NCI-H2196 (cell line): ENCODE results near the gene OR8B3.

Experiments
- DNase-seq: peaks from one replicate; lab custom pipeline; 2025; ENCODE audit not compliant: unreplicated experiment; lab: John Stamatoyannopoulos, UW

Gene OR8B3

DNA sequence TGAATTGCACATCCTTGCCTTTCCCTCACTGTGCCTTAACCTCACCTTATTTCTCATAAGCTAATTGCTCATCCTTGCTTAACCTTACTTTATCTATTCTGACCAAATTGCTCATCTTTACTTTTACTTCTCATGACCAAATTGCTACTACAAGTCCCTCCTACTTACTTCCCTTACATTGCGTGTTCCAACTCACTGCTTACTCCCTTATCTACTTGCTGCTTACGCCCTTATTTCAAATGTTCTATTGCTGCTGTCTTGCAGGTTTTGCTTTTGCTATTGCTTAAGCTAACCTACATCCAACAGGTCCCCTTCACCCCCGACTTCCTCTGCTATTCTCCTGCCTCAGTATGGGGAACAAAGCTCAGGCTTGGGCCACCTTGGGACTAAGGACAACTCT is 22.5 kb downstream of the OR8B3 start:
- no peak for DNase-seq

DNA sequence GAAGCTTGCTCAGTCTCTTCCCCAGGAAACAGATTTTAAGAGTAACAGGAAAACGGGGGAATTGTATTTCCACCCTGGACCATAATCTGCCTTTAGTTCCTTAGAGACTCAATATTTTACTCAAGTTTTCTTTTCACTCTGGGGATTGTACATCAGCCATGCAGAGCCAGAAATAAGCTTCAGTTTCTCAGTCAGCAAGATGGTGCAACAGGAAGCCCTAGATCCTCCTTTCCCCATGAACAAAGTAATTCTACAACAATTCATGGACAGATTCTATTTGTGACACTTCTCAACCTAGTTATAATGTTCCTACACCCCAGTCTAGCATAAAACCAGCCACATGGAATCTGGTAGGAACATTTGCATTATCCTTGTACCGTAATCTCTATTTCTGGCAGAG is 39.3 kb downstream of the OR8B3 start:
- no peak for DNase-seq

DNA sequence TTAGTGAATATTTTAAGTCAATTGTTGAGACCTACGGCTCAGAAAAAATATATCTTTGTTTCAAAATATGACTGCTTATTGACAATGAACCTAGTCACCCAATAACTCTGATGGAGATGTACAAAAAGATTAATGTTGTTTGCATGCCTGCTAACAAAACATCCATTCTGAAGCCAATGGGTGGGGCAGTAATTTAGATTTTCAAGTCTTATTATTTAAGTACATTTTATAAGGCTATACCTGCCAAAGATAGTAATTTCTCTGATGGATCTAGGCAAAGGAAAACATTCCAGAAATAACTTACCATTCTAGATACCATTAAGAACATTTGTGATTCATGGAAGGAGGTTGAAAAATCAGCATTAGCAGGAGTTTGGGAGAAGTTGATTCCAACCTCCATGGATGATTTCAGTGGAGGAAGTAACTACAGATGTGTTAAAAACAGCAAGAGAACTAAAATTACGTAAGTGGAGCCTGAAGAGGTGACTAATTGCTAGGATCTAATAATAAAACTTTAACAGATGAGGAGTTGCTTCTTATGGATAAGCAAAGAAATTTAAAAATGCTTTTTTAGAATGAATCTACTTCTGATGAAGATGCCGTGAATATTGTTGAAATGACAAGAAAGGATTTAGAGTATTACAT is 52.4 kb downstream of the OR8B3 start:
- no peak for DNase-seq
